GM18907 (cell line): ENCODE results near the gene ADGRB2.
"Not testable (repeated sequence)": the region's sequence is repeated elsewhere in the genome, so short reads cannot be mapped to it uniquely, and the experiment has no call there.

Experiments
- ATAC-seq: cut with Tn5 transposase; IDR thresholded peaks from one replicate; pipeline ENCODE4 v1.9.1; 2021; ENCODE audit warnings: mild to moderate bottlenecking, moderate library complexity; ENCODE audit not compliant: unreplicated experiment

The ADGRB2 gene

GRCh38 chr1:31730336-31731048, 33.6 kb downstream of the ADGRB2 start:
- no peak for ATAC-seq

- ATAC-seq, result no peak
Measured at GRCh38 chr1:31727849-31728248, 36.3 kb downstream of the ADGRB2 start.

- no peak for ATAC-seq
Measured at GRCh38 chr1:31727195-31727594, 36.9 kb downstream of the ADGRB2 start.

GRCh38 chr1:31726715-31727114, 37.4 kb downstream of the ADGRB2 start:
- ATAC-seq, result no peak

- no peak for ATAC-seq
Measured at GRCh38 chr1:31725777-31726535, 38.2 kb downstream of the ADGRB2 start.

GRCh38 chr1:31725134-31725533, 39.0 kb downstream of the ADGRB2 start:
- ATAC-seq, result no peak

- ATAC-seq, result no peak
Measured at GRCh38 chr1:31723828-31724359, 40.2 kb downstream of the ADGRB2 start.

GRCh38 chr1:31718327-31718897, 45.7 kb downstream of the ADGRB2 start:
- no peak for ATAC-seq

GRCh38 chr1:31717341-31717740, 46.8 kb downstream of the ADGRB2 start:
- ATAC-seq, result no peak

- no peak for ATAC-seq
Measured at GRCh38 chr1:31715873-31716220, 48.3 kb downstream of the ADGRB2 start.

- ATAC-seq, result peak; percentile 65
Measured at GRCh38 chr1:31715087-31715872, 48.9 kb downstream of the ADGRB2 start.

- ATAC-seq, result no peak
Measured at GRCh38 chr1:31714442-31715086, 49.6 kb downstream of the ADGRB2 start.

- no peak for ATAC-seq
Measured at GRCh38 chr1:31712630-31713029, 51.5 kb downstream of the ADGRB2 start.

- no peak for ATAC-seq
Measured at GRCh38 chr1:31712068-31712467, 52.1 kb downstream of the ADGRB2 start.

- ATAC-seq, result no peak
Measured at GRCh38 chr1:31708324-31708723, 55.8 kb downstream of the ADGRB2 start.

- ATAC-seq, result no peak
Measured at GRCh38 chr1:31707711-31708110, 56.4 kb downstream of the ADGRB2 start.

GRCh38 chr1:31707059-31707600, 57.0 kb downstream of the ADGRB2 start:
- ATAC-seq, result not testable (repeated sequence)

GRCh38 chr1:31706384-31707058, 57.6 kb downstream of the ADGRB2 start:
- no peak for ATAC-seq

- no peak for ATAC-seq
Measured at GRCh38 chr1:31705080-31705866, 58.9 kb downstream of the ADGRB2 start.
